Dendritic cell treated with granulocyte-macrophage colony-stimulating factor and Interleukin-4, amounts not matched to agents 40 ng/mL and 50 ng/mL, for 4 days (primary cell): ENCODE data around the gene MBIP.
"Not testable (repeated sequence)": the region's sequence is repeated elsewhere in the genome, so short reads cannot be mapped to it uniquely, and the experiment has no call there.

Experiments used
- H3K27ac Mint-ChIP-seq: one replicate; pipeline ENCODE4 v1.8.0; 2022; ENCODE audit warnings: mild to moderate bottlenecking, mixed read lengths
- H3K27me3 Mint-ChIP-seq: one replicate; pipeline ENCODE4 v1.8.0; 2022; ENCODE audit warnings: mild to moderate bottlenecking, mixed read lengths
- H3K36me3 Mint-ChIP-seq: one replicate; pipeline ENCODE4 v1.8.0; 2022; ENCODE audit warnings: low read depth, mixed read lengths
- H3K4me1 Mint-ChIP-seq: one replicate; pipeline ENCODE4 v1.8.0; 2022; ENCODE audit warnings: low read depth, mixed read lengths
- H3K4me3 Mint-ChIP-seq: one replicate; pipeline ENCODE4 v1.8.0; 2022; ENCODE audit warnings: mild to moderate bottlenecking, moderate library complexity, mixed read lengths
- H3K9me3 Mint-ChIP-seq: one replicate; pipeline ENCODE4 v1.8.0; 2022; ENCODE audit warnings: mixed read lengths
- intact Hi-C: fragments of 100-400 bp; cut with micrococcal nuclease; formaldehyde crosslinking; loops from one replicate; pipeline ENCODE4 v1.15.0; 2022

The MBIP gene

GRCh38 chr14:36320200-36320896, at the start of gene MBIP:
TSS of gene MBIP (minus strand) at chr14:36320637. CDS start at chr14:36320588, 49 bp downstream.
- H3K36me3 Mint-ChIP-seq = peaks cover 12% of the 10 kb centered on the region
- peaks cover 6% of the 10 kb centered on the region for H3K9me3 Mint-ChIP-seq
- intact Hi-C loops = loop anchor here (1.0 to 5.0 kb wide), 2 partner anchors 54 to 493 kb away; partner anchors contain the start of gene BRMS1L
- peaks cover 14% of the 10 kb centered on the region for H3K4me1 Mint-ChIP-seq
- peaks cover 17% of the 10 kb centered on the region for H3K27me3 Mint-ChIP-seq
- H3K4me3 Mint-ChIP-seq = peak within 1 kb of the TSS; percentile 91
- H3K27ac Mint-ChIP-seq = peak within 1 kb of the TSS; percentile 92

GRCh38 chr14:36367985-36368774, 47.7 kb upstream of the MBIP start:
- intact Hi-C loops = no loop called here
- Mint-ChIP-seq H3K9me3 (no peaks in the 10 kb centered on the region), H3K27ac (no peak overlapping the region), H3K4me1 (peaks cover 7% of the 10 kb centered on the region), H3K4me3 (no peak overlapping the region), H3K27me3 (peaks cover 18% of the 10 kb centered on the region), H3K36me3 (no peaks in the 10 kb centered on the region)

- intact Hi-C loops = no loop called here
Measured at GRCh38 chr14:36365766-36366165, 45.3 kb upstream of the MBIP start.

GRCh38 chr14:36363704-36364103, 43.3 kb upstream of the MBIP start:
- H3K4me3 Mint-ChIP-seq = no peak overlapping the region
- peaks cover 26% of the 10 kb centered on the region for H3K4me1 Mint-ChIP-seq
- no peak overlapping the region for H3K27ac Mint-ChIP-seq
- intact Hi-C loops = no loop called here
- no peaks in the 10 kb centered on the region for H3K36me3 Mint-ChIP-seq
- peaks cover 5% of the 10 kb centered on the region for H3K27me3 Mint-ChIP-seq
- no peaks in the 10 kb centered on the region for H3K9me3 Mint-ChIP-seq

More at GRCh38 chr14:36365766-36366165, 45.3 kb upstream of the MBIP start:
- Mint-ChIP-seq H3K36me3 (no peaks in the 10 kb centered on the region), H3K4me3 (no peak overlapping the region), H3K27ac (no peak overlapping the region), H3K27me3 (peaks cover 10% of the 10 kb centered on the region), H3K9me3 (no peaks in the 10 kb centered on the region), H3K4me1 (peaks cover 24% of the 10 kb centered on the region)

- peaks cover 5% of the 10 kb centered on the region for H3K27me3 Mint-ChIP-seq
- no peaks in the 10 kb centered on the region for H3K36me3 Mint-ChIP-seq
- H3K4me1 Mint-ChIP-seq = peaks cover 26% of the 10 kb centered on the region
- H3K9me3 Mint-ChIP-seq = no peaks in the 10 kb centered on the region
- no peak overlapping the region for H3K4me3 Mint-ChIP-seq
- intact Hi-C loops = no loop called here
- H3K27ac Mint-ChIP-seq = no peak overlapping the region
Measured at GRCh38 chr14:36362648-36363047, 42.2 kb upstream of the MBIP start.

- H3K4me1 Mint-ChIP-seq = peaks cover 26% of the 10 kb centered on the region
- no peak overlapping the region for H3K27ac Mint-ChIP-seq
- peaks cover 9% of the 10 kb centered on the region for H3K9me3 Mint-ChIP-seq
- H3K27me3 Mint-ChIP-seq = peaks cover 2% of the 10 kb centered on the region
- no peaks in the 10 kb centered on the region for H3K36me3 Mint-ChIP-seq
- intact Hi-C loops = no loop called here
- H3K4me3 Mint-ChIP-seq = no peak overlapping the region
Measured at GRCh38 chr14:36361210-36361853, 40.9 kb upstream of the MBIP start.

- Mint-ChIP-seq H3K4me3 (no peak overlapping the region), H3K36me3 (no peaks in the 10 kb centered on the region), H3K27me3 (peaks cover 3% of the 10 kb centered on the region), H3K27ac (no peak overlapping the region), H3K4me1 (peaks cover 13% of the 10 kb centered on the region), H3K9me3 (peaks cover 24% of the 10 kb centered on the region)
- intact Hi-C loops = no loop called here
Measured at GRCh38 chr14:36356862-36357261, 36.4 kb upstream of the MBIP start.

GRCh38 chr14:36346052-36346451, 25.6 kb upstream of the MBIP start:
- intact Hi-C loops = no loop called here

GRCh38 chr14:36344211-36344610, 23.8 kb upstream of the MBIP start:
- Mint-ChIP-seq H3K4me3 (no peak overlapping the region), H3K4me1 (no peaks in the 10 kb centered on the region), H3K27me3 (peaks cover 24% of the 10 kb centered on the region), H3K36me3 (no peaks in the 10 kb centered on the region), H3K27ac (no peak overlapping the region), H3K9me3 (peaks cover 7% of the 10 kb centered on the region)
- intact Hi-C loops = no loop called here

More at GRCh38 chr14:36346052-36346451, 25.6 kb upstream of the MBIP start:
- Mint-ChIP-seq H3K36me3 (no peaks in the 10 kb centered on the region), H3K27ac (no peak overlapping the region), H3K9me3 (peaks cover 7% of the 10 kb centered on the region), H3K27me3 (peaks cover 24% of the 10 kb centered on the region), H3K4me1 (no peaks in the 10 kb centered on the region), H3K4me3 (no peak overlapping the region)

GRCh38 chr14:36341811-36342210, 21.4 kb upstream of the MBIP start:
- Mint-ChIP-seq H3K27me3 (peaks cover 19% of the 10 kb centered on the region), H3K9me3 (peaks cover 16% of the 10 kb centered on the region)
- H3K4me3 Mint-ChIP-seq, H3K27ac Mint-ChIP-seq, intact Hi-C loops, H3K36me3 Mint-ChIP-seq, H3K4me1 Mint-ChIP-seq: not testable (repeated sequence)

GRCh38 chr14:36340276-36340890, 19.9 kb upstream of the MBIP start:
- no peaks in the 10 kb centered on the region for H3K4me1 Mint-ChIP-seq
- H3K4me3 Mint-ChIP-seq = no peak overlapping the region
- intact Hi-C loops = no loop called here
- no peaks in the 10 kb centered on the region for H3K36me3 Mint-ChIP-seq
- no peak overlapping the region for H3K27ac Mint-ChIP-seq
- peaks cover 14% of the 10 kb centered on the region for H3K27me3 Mint-ChIP-seq
- H3K9me3 Mint-ChIP-seq = peaks cover 16% of the 10 kb centered on the region

GRCh38 chr14:36339816-36340215, 19.4 kb upstream of the MBIP start:
- Mint-ChIP-seq H3K9me3 (peaks cover 16% of the 10 kb centered on the region), H3K36me3 (no peaks in the 10 kb centered on the region), H3K27me3 (peaks cover 9% of the 10 kb centered on the region), H3K27ac (no peak overlapping the region), H3K4me3 (no peak overlapping the region), H3K4me1 (no peaks in the 10 kb centered on the region)
- intact Hi-C loops = no loop called here

GRCh38 chr14:36333119-36333518, 12.7 kb upstream of the MBIP start:
- intact Hi-C loops = no loop called here
- no peak overlapping the region for H3K4me3 Mint-ChIP-seq
- no peaks in the 10 kb centered on the region for H3K4me1 Mint-ChIP-seq
- peaks cover 4% of the 10 kb centered on the region for H3K9me3 Mint-ChIP-seq
- H3K27me3 Mint-ChIP-seq = peaks cover 18% of the 10 kb centered on the region
- H3K36me3 Mint-ChIP-seq = no peaks in the 10 kb centered on the region
- no peak overlapping the region for H3K27ac Mint-ChIP-seq

GRCh38 chr14:36327573-36327972, 7.1 kb upstream of the MBIP start:
- H3K27ac Mint-ChIP-seq, H3K9me3 Mint-ChIP-seq, H3K36me3 Mint-ChIP-seq, H3K4me3 Mint-ChIP-seq, intact Hi-C loops, H3K4me1 Mint-ChIP-seq: not testable (repeated sequence)
- peaks cover 31% of the 10 kb centered on the region for H3K27me3 Mint-ChIP-seq
